ENCODE results near the gene INTS6. TPM values are rescaled to one million over a fixed set of nuclear protein-coding genes. Genes with fewer than 3 reads are reported as not detected.

The INTS6 gene
- total and polyA plus RNA-seq, 2 of the 4 experiments (the other 2 are of a cell fraction): 12.9 to 42.3 TPM

DNA sequence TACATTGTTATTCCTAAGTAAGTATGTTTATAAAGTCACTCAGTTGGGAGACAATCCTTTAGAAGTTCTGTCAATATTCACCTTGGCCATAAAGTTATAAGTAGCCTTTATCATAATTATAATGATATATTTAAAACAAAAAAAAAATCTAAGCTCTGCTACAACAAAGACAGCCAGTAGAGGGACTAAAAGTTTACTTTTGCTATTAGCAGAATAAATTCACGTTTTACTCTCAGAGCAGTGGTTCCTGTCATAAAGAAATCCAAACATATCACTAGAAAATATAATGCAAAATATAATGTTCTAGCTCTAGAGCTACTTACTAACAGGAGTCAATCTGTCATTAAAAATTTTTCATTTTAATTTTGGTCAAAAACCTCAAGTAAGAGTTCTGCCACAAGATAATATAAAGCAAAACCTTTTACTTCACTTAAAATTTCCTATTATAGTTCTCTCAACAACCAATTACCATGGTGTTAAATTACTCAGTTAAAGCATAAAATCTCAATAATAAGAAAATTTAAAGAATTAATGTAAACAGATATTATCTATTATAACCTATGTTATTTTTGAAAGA is 17.7 kb downstream of the INTS6 start:
- TF ChIP-seq RAD21 (IDR thresholded peaks at IDR 0.05; ENCODE audit: low read length) (peak; percentile 81), SMC3 (IDR thresholded peaks at IDR 0.05; ENCODE audit: low read depth, low read length) (peak; percentile 83), POLR2A (IDR thresholded peaks at IDR 0.05; ENCODE audit: low read depth, low read length) (no peak)
- TF ChIP-seq, protein P1, sequence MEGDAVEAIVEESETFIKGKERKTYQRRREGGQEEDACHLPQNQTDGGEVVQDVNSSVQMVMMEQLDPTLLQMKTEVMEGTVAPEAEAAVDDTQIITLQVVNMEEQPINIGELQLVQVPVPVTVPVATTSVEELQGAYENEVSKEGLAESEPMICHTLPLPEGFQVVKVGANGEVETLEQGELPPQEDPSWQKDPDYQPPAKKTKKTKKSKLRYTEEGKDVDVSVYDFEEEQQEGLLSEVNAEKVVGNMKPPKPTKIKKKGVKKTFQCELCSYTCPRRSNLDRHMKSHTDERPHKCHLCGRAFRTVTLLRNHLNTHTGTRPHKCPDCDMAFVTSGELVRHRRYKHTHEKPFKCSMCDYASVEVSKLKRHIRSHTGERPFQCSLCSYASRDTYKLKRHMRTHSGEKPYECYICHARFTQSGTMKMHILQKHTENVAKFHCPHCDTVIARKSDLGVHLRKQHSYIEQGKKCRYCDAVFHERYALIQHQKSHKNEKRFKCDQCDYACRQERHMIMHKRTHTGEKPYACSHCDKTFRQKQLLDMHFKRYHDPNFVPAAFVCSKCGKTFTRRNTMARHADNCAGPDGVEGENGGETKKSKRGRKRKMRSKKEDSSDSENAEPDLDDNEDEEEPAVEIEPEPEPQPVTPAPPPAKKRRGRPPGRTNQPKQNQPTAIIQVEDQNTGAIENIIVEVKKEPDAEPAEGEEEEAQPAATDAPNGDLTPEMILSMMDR (conservative IDR thresholded peaks at IDR 0.05; ENCODE audit: low read depth, low read length): peak; percentile 73
- H4K20me1 ChIP-seq (ENCODE audit: insufficient read depth, low read length): no peaks in the 10 kb centered on the region
- no peak overlapping the region for H2BK5ac ChIP-seq (ENCODE audit: low read depth, low read length, poor library complexity, severe bottlenecking)
- no peak overlapping the region for H3K27ac ChIP-seq (ENCODE audit: insufficient read depth, low read length)
- in situ Hi-C loops (cut with MboI; ENCODE audit: low sequenced_read_pairs): no loop called here
- no peaks in the 10 kb centered on the region for H3K27me3 ChIP-seq (ENCODE audit: control insufficient read depth, insufficient read depth, low read length)
- CTCF ChIA-PET: interaction anchor here (0.6 to 1.5 kb wide), 4 partner anchors 190 to 380 kb away, joined by 3 to 5 read pairs (median 3); no protein-coding TSS in a partner anchor
- H3K4ac ChIP-seq (ENCODE audit: low read depth, low read length): no peak overlapping the region
- intact Hi-C loops (cut with micrococcal nuclease): loop anchor here (2.0 kb wide), 1 partner anchor 362 kb away; no protein-coding TSS in a partner anchor
- no peak overlapping the region for H4K8ac ChIP-seq (ENCODE audit: low read depth in 2 of 2, low read length in 2 of 2)
- H2AFZ ChIP-seq (replicated peaks; ENCODE audit: low read length, poor library complexity): no peak overlapping the region
- no peaks in the 10 kb centered on the region for H3K4me1 ChIP-seq (ENCODE audit: control insufficient read depth, insufficient read depth, low read length)
- POLR2A ChIA-PET (ENCODE audit: unreplicated experiment): no interaction called here
- no peak overlapping the region for H3K23ac ChIP-seq (ENCODE audit: low read depth, low read length)
- no peak overlapping the region for H2BK120ac ChIP-seq (ENCODE audit: low read depth, low read length)
- no peaks in the 10 kb centered on the region for H3K36me3 ChIP-seq (ENCODE audit: control insufficient read depth, insufficient read depth, low read length)
- DNase-seq (peak; percentile 49), ATAC-seq (ENCODE audit: low read depth) (peak; percentile 54; the same call in 1 of the 2 replicates)
- no peak overlapping the region for H2AK5ac ChIP-seq (ENCODE audit: low read depth, low read length)
- H2AK9ac ChIP-seq (replicated peaks; ENCODE audit: low read depth, low read length, poor library complexity): no peak overlapping the region
- H3K9me1 ChIP-seq (ENCODE audit: insufficient read depth, low read length): 0 out of 2 replicates have a peak, but pooled peaks cover 4% of the 10 kb centered on the region
- H3K14ac ChIP-seq (replicated peaks; ENCODE audit: low read depth, low read length): no peak overlapping the region
- H2BK20ac ChIP-seq (ENCODE audit: low read depth, low read length): no peak overlapping the region
- dilution Hi-C loops (cut with HindIII; ENCODE audit: low sequenced_read_pairs, unreplicated experiment): no loop called here
- WGBS, 2 experiments (ENCODE audit: extremely low coverage in 2 of 2, insufficient read length in 1 of 2): no CpG with 5 or more reads among the region's 1 CpG
- no peak overlapping the region for H3K18ac ChIP-seq (ENCODE audit: low read depth, low read length)
- no peak overlapping the region for H3K56ac ChIP-seq (ENCODE audit: extremely low read depth, insufficient read depth, low read length)
- no peak overlapping the region for H3K9ac ChIP-seq (ENCODE audit: low read depth, low read length)
- no peak overlapping the region for H4K5ac ChIP-seq (ENCODE audit: low read depth, low read length)
- no TSS peak for BruUV-seq (replicated peaks)
- H4K91ac ChIP-seq (ENCODE audit: insufficient read depth, low read depth, low read length): no peak overlapping the region
- peaks cover 3 to 21% of the 10 kb centered on the region in 2 experiments; a peak in 3 of 4 replicates for H3K79me1 ChIP-seq (ENCODE audit: low read depth in 1 of 2, low read length in 2 of 2)
- no peak overlapping the region for H3K4me2 ChIP-seq (ENCODE audit: low read depth, low read length)
- H3K4me3 ChIP-seq (ENCODE audit: insufficient read depth, low read depth, low read length): no peak overlapping the region
- no peak overlapping the region for H2BK15ac ChIP-seq (ENCODE audit: low read depth, low read length)
- no peaks in the 10 kb centered on the region for H3K9me3 ChIP-seq (ENCODE audit: control insufficient read depth, insufficient read depth, low read length)
